Stimulated activated CD8-positive, alpha-beta memory T cell treated with anti-CD3 and anti-CD28 coated beads, Interleukin-7, amount 100 ng/mL, for 24 hours (primary cell): ENCODE results near the gene SLC15A3.

Experiments used
- DNase-seq: peaks from one replicate; pipeline ENCODE4 v3.0.0-alpha.2; 2020; ENCODE audit warnings: low read depth

The SLC15A3 gene

GRCh38 chr11:60889869-60890311 is 62.1 kb downstream of the SLC15A3 start:
- DNase-seq = no peak

GRCh38 chr11:60887556-60887955 is 64.4 kb downstream of the SLC15A3 start:
- DNase-seq = no peak
